HEK293T (cell line): Measurements from ENCODE around the gene CALD1.

Experiments
- CTCF ChIA-PET: fragments of 350-600 bp; formaldehyde crosslinking; extraction: SDS; loops from one replicate; lab custom pipeline; 2021; ENCODE audit warnings: antibody characterized with exemption, inconsistent platforms; lab: Yijun Ruan, JAX
- POLR2A ChIA-PET: fragments of 350-600 bp; formaldehyde crosslinking; extraction: SDS; loops from one replicate; lab custom pipeline; 2020; ENCODE audit warnings: antibody characterized with exemption, inconsistent platforms; lab: Yijun Ruan, JAX
- DNase-seq: peaks from one replicate; pipeline ENCODE4 v3.0.0; 2012; ENCODE audit warnings: mixed read lengths; ENCODE audit errors: extremely low spot score
- ARNT ChIP-seq: fragments of 450-650 bp; IDR thresholded peaks from 2 replicates; pipeline ENCODE4 v1.6.1; 2017; ENCODE audit warnings: mild to moderate bottlenecking
- BHLHE40 ChIP-seq: fragments of 450-650 bp; IDR thresholded peaks from 2 replicates; pipeline ENCODE4 v1.6.1; 2016; ENCODE audit warnings: mild to moderate bottlenecking, moderate library complexity, borderline replicate concordance
- CTBP1 ChIP-seq: fragments of 450-650 bp; IDR thresholded peaks from 2 replicates; pipeline ENCODE4 v1.6.1; 2016; ENCODE audit warnings: borderline replicate concordance
- ELF4 ChIP-seq: fragments of 450-650 bp; IDR thresholded peaks from 2 replicates; pipeline ENCODE4 v1.6.1; 2017; ENCODE audit warnings: antibody characterized with exemption
- FOXA1 ChIP-seq: fragments of 450-650 bp; IDR thresholded peaks from 2 replicates; pipeline ENCODE4 v1.6.1; 2016; ENCODE audit warnings: mild to moderate bottlenecking
- FOXK2 ChIP-seq: fragments of 450-650 bp; IDR thresholded peaks from 2 replicates; pipeline ENCODE4 v1.6.1; 2016; ENCODE audit warnings: mild to moderate bottlenecking
- FOXM1 ChIP-seq: fragments of 450-650 bp; IDR thresholded peaks from 2 replicates; pipeline ENCODE4 v1.6.1; 2017; ENCODE audit warnings: mild to moderate bottlenecking, borderline replicate concordance
- HDGF ChIP-seq: fragments of 450-650 bp; IDR thresholded peaks from 2 replicates; pipeline ENCODE4 v1.6.1; 2017; ENCODE audit warnings: antibody characterized with exemption, borderline replicate concordance
- L3MBTL2 ChIP-seq: fragments of 450-650 bp; conservative IDR thresholded peaks from 2 replicates; pipeline ENCODE4 v1.6.1; 2016; ENCODE audit warnings: mild to moderate bottlenecking
- LEF1 ChIP-seq: fragments of 450-650 bp; IDR thresholded peaks from 2 replicates; pipeline ENCODE4 v1.6.1; 2017; ENCODE audit warnings: mild to moderate bottlenecking, borderline replicate concordance
- NFRKB ChIP-seq: fragments of 450-650 bp; IDR thresholded peaks from 2 replicates; pipeline ENCODE4 v1.6.1; 2016; ENCODE audit warnings: mild to moderate bottlenecking, moderate library complexity
- PKNOX1 ChIP-seq: fragments of 450-650 bp; IDR thresholded peaks from 2 replicates; pipeline ENCODE4 v1.6.1; 2016
- SP1 ChIP-seq: fragments of 450-650 bp; IDR thresholded peaks from 2 replicates; pipeline ENCODE4 v1.6.1; 2017
- SUZ12 ChIP-seq: fragments of 450-650 bp; IDR thresholded peaks from 2 replicates; pipeline ENCODE4 v1.6.1; 2016; ENCODE audit warnings: mild to moderate bottlenecking
- TARDBP ChIP-seq: fragments of 450-650 bp; IDR thresholded peaks from 2 replicates; pipeline ENCODE4 v1.6.1; 2016
- ZNF384 ChIP-seq: fragments of 450-650 bp; IDR thresholded peaks from 2 replicates; pipeline ENCODE4 v1.6.1; 2016

CALD1 gene

DNA sequence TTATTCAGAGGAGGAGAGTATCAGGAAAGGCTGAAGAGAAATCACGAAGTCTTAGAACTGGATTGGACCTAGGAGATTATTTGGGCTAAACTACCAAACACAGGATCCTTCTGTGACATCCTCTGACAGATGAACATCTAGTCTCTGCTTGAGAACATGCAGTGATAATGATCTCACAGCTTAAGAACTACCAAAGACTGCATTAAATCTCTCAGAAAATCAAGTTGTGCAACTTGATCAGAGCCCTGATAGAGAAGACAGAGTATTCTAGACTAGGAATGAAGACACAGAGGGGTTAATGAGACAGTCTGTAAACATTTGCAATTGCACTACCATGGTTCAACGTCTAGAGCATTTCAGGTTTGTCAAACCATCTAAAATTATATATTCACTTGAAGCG lies 169.7 kb downstream of the CALD1 start:
- TF ChIP-seq FOXM1, result no peak
- no peak for TF ChIP-seq FOXA1
- no peak for TF ChIP-seq ARNT
- TF ChIP-seq HDGF, result no peak
- TF ChIP-seq ELF4, result no peak
- TF ChIP-seq LEF1, result no peak
- no peak for TF ChIP-seq L3MBTL2
- no peak for TF ChIP-seq SP1
- ChIA-PET CTCF (no interaction called here), POLR2A (no interaction called here)
- no peak for DNase-seq

GRCh38 chr7:134954197-134955082 lies 175.0 kb downstream of the CALD1 start:
- no peak for TF ChIP-seq CTBP1
- no peak for TF ChIP-seq NFRKB
- no peak for TF ChIP-seq BHLHE40
- TF ChIP-seq SUZ12, result no peak
- TF ChIP-seq L3MBTL2, result no peak
- no peak for TF ChIP-seq ZNF384
- TF ChIP-seq FOXK2, result no peak
- TF ChIP-seq TARDBP, result no peak
- no peak for TF ChIP-seq LEF1
- no peak for TF ChIP-seq FOXA1
- TF ChIP-seq ELF4, result no peak
- ChIA-PET POLR2A (no interaction called here), CTCF (interaction anchor here (0.8 to 1.6 kb wide), 6 partner anchors 227 to 309 kb away, joined by 3 to 9 read pairs (median 3); no protein-coding TSS in a partner anchor)
- DNase-seq, result peak; percentile 33

DNA sequence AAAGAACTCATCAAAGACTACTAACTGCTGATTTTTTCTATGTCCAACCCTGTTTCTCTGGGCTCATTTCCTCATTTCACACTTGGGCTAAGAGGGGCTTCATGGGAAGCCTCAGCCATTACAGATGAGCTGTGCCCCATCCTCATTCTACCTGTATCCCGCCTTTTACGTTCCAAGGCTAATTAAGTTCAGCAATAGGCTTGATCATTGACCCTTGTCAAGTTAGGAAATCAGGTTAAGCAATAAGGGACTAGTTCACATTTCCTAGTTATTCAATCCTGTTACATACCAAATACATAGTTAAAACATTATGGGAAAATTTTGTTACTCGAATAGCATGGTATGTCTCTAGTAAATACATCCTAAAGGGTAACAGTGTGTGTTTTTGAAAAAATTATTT lies 177.6 kb downstream of the CALD1 start:
- ChIA-PET CTCF (interaction anchor here (0.6 to 0.8 kb wide), 4 partner anchors 267 to 528 kb away, joined by 3 to 13 read pairs (median 4); no protein-coding TSS in a partner anchor), POLR2A (no interaction called here)
- DNase-seq, result no peak
- TF ChIP-seq CTBP1 (no peak), LEF1 (no peak), SUZ12 (no peak), BHLHE40 (no peak), PKNOX1 (no peak), FOXM1 (no peak), SP1 (no peak), ARNT (no peak), FOXK2 (no peak), HDGF (no peak)

DNA sequence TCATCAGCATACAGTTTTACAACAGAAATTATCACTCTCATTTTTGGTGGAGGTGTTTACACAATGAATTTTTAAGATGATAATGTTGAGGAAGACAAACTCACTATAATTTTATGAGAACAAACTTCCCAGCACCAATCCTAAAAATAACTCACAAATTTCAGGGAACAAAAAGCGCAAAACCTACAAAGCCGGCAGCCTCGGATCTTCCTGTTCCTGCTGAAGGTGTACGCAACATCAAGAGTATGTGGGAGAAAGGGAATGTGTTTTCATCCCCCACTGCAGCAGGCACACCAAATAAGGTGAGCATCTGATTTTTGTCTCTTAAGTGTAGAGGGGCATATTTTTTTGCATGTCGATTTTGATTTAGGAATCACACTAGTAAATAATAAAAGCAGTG lies 180.4 kb downstream of the CALD1 start:
- CTCF ChIA-PET, result no interaction called here
- POLR2A ChIA-PET, result no interaction called here
- DNase-seq, result no peak
- TF ChIP-seq L3MBTL2 (no peak), CTBP1 (no peak), ARNT (no peak), FOXM1 (no peak), ZNF384 (no peak)

DNA sequence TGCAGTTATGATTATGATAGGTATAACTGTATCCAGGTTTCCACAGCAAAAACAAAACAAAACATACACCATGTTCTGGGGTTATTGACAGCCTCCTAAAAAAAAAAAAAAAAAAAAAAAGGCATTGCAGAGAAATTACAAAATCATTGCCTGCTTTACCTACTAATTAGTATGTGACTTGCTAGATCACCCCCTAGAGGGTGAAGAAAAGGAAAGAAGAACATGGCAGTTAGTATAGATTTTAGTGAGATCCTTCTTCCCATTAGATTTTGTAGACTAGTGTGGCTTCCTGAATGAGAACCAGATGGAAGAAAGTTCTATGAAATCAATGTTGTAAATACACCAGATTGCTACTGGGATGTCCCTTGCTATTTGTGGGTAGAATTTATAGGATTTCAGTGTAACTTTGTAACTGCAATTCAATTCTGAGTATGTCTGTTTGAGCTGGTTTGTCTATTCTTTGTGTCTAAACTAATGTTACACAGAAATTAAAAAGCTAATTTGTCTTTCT lies 182.9 kb downstream of the CALD1 start:
- ChIA-PET CTCF (interaction anchor here (1.1 to 1.3 kb wide), 2 partner anchors 10 to 272 kb away, joined by 3 to 5 read pairs; no protein-coding TSS in a partner anchor), POLR2A (no interaction called here)
- no peak for DNase-seq
- no peak for TF ChIP-seq PKNOX1

GRCh38 chr7:134963036-134963435 lies 183.6 kb downstream of the CALD1 start:
- ChIA-PET POLR2A (no interaction called here), CTCF (interaction anchor here (0.9 to 1.3 kb wide), 3 partner anchors 10 to 273 kb away, joined by 3 to 5 read pairs (median 3); no protein-coding TSS in a partner anchor)
- TF ChIP-seq FOXA1, result no peak
- DNase-seq, result no peak

DNA sequence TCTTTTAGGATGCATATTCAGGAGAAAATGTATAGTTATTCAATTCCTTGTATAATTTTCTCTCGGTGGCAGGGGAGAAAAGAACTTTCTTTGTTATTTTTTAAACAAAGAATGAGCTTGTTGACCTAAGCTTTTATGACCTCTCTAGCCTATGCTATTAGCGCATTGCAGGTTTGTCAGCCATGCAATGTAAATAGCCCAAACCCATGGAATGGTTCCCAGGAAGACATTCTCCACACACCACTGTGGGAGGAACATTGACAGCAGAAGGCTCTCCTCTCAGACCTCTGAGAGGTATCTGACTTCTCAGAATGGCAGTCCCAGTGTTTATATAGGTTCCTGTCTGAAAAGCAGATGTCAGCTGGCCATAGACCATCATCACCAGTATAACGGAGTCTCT lies 187.3 kb downstream of the CALD1 start:
- TF ChIP-seq SP1, result no peak
- no peak for TF ChIP-seq ARNT
- TF ChIP-seq HDGF, result no peak
- TF ChIP-seq LEF1, result no peak
- no peak for TF ChIP-seq L3MBTL2
- TF ChIP-seq TARDBP, result no peak
- no peak for TF ChIP-seq FOXM1
- no peak for TF ChIP-seq BHLHE40
- ChIA-PET CTCF (no interaction called here), POLR2A (interaction anchor here (1.0 kb wide), 1 partner anchor 204 kb away, joined by 3 read pairs; the partner anchor contains the start of gene CYREN)
- no peak for DNase-seq
